ENCODE data around the gene KDM4B. TPM values are rescaled to one million over a fixed set of nuclear protein-coding genes. Genes with fewer than 3 reads are reported as not detected.

KDM4B gene
- total RNA-seq, 1 experiment from 2014 or later: 16.4 TPM

Other genes with a start within 250 kb of the KDM4B start
- 81.8 and 93.3 TPM in 2 replicates for gene DPP9, start 245.3 kb upstream of the KDM4B start, total RNA-seq (2014; rRNA removed; shearing (Covaris generic))
- 10.7 and 11.6 TPM in 2 replicates for gene FEM1A, start 177.4 kb upstream of the KDM4B start, total RNA-seq (2014; rRNA removed; shearing (Covaris generic))
- gene TICAM1, start 137.4 kb upstream of the KDM4B start, total RNA-seq (2014; rRNA removed; shearing (Covaris generic)): 1.4 and 2.9 TPM in 2 replicates
- gene PLIN3, start 101.4 kb upstream of the KDM4B start, total RNA-seq (2014; rRNA removed; shearing (Covaris generic)): 175 and 198 TPM in 2 replicates
- gene ARRDC5, start 66.2 kb upstream of the KDM4B start, total RNA-seq (2014; rRNA removed; shearing (Covaris generic)): not detected in 2 replicates
- 110 and 118 TPM in 2 replicates for gene UHRF1, start 59.6 kb upstream of the KDM4B start, total RNA-seq (2014; rRNA removed; shearing (Covaris generic))